Mucosa of descending colon (tissue), 3 donors: ENCODE data around the gene UBR2. TPM values are rescaled to one million over a fixed set of nuclear protein-coding genes. Genes with fewer than 3 reads are reported as not detected.
"Not testable (repeated sequence)": the region's sequence is repeated elsewhere in the genome, so short reads cannot be mapped to it uniquely, and the experiment has no call there.

Source experiments
- ATAC-seq: fragments of 200-7000 bp; cut with Tn5 transposase; one replicate; pipeline ENCODE4 v1.9.1; 2020; ENCODE audit warnings: mild to moderate bottlenecking, moderate library complexity
- DNase-seq, 3 donors: peaks; one replicate each; pipeline ENCODE4 v3.0.0-alpha.2; 2020
- H3K36me3 ChIP-seq: fragments of 200-600 bp; one replicate; pipeline ENCODE4 v1.8.0; 2021; ENCODE audit warnings: low read depth, mild to moderate bottlenecking
- H3K4me1 ChIP-seq: fragments of 200-600 bp; one replicate; pipeline ENCODE4 v1.8.0; 2021; ENCODE audit warnings: low read depth, mild to moderate bottlenecking
- H3K4me3 ChIP-seq: fragments of 200-600 bp; one replicate; pipeline ENCODE4 v1.8.0; 2021; ENCODE audit warnings: mild to moderate bottlenecking
- H3K9me3 ChIP-seq: fragments of 200-600 bp; one replicate; pipeline ENCODE4 v1.8.0; 2021; ENCODE audit warnings: mild to moderate bottlenecking
- CTCF ChIP-seq: fragments of 200-600 bp; IDR thresholded peaks from one replicate; pipeline ENCODE4 v1.8.0; 2022; ENCODE audit warnings: antibody characterized with exemption, mild to moderate bottlenecking
- intact Hi-C, 2 donors: fragments of 100-400 bp; cut with DNase I in 1 of 2; cut with micrococcal nuclease in 1 of 2; formaldehyde crosslinking; loops; one replicate each; pipeline versions ENCODE4 v1.11.0 to v1.11.1; 2022; cut with DNase I, micrococcal nuclease
- total RNA-seq, 3 donors: library from RNA; stranded (reverse); fragmentation: NEBNext Ultra II Directional in 2 of 3; extraction: Animal tissue kit (Norgen Biotek cat#: 25700) in 2 of 3; gene quantifications; one replicate each; pipeline versions ENCODE4 v1.2.1 to v1.2.4, GENCODE V29; 2021 to 2023
- donor health status: DM: no; HTN: no; CAD: no; lungs with moderate emphysema.
- donor health status: DM: no; HTN: no; CAD: no.
- donor health status: DM: no; HTN: yes; CAD: no.

Gene UBR2
- total RNA-seq, 3 donors from 2014 or later: 41.2 to 53.1 (median 49.6) TPM

GRCh38 chr6:42572523-42572922 is 8.7 kb downstream of the UBR2 start:
- intact Hi-C loops: no loop called here
- DNase-seq: no peak
- ATAC-seq: peak; percentile 55
- H3K36me3 ChIP-seq: no peaks in the 10 kb centered on the region
- H3K9me3 ChIP-seq: no peaks in the 10 kb centered on the region
- no peak overlapping the region for H3K4me3 ChIP-seq
- peaks cover 18% of the 10 kb centered on the region for H3K4me1 ChIP-seq
- TF ChIP-seq CTCF: no peak

- H3K4me3 ChIP-seq, intact Hi-C loops, H3K36me3 ChIP-seq, ATAC-seq, DNase-seq, H3K4me1 ChIP-seq, H3K9me3 ChIP-seq: not testable (repeated sequence)
Measured at GRCh38 chr6:42576538-42576937, 12.7 kb downstream of the UBR2 start.

GRCh38 chr6:42598300-42598699 is 34.5 kb downstream of the UBR2 start:
- no peaks in the 10 kb centered on the region for H3K9me3 ChIP-seq
- no peak overlapping the region for H3K4me3 ChIP-seq
- DNase-seq (no peak), ATAC-seq (no peak)
- no peaks in the 10 kb centered on the region for H3K36me3 ChIP-seq
- H3K4me1 ChIP-seq: no peaks in the 10 kb centered on the region
- intact Hi-C loops: no loop called here
- no peak for TF ChIP-seq CTCF

GRCh38 chr6:42599558-42599957 is 35.7 kb downstream of the UBR2 start:
- no peaks in the 10 kb centered on the region for H3K4me1 ChIP-seq
- intact Hi-C loops: no loop called here

GRCh38 chr6:42604150-42604549 is 40.3 kb downstream of the UBR2 start:
- DNase-seq (no peak), ATAC-seq (no peak)
- Histone ChIP-seq H3K4me3 (no peak overlapping the region), H3K4me1 (no peaks in the 10 kb centered on the region), H3K9me3 (no peaks in the 10 kb centered on the region), H3K36me3 (no peaks in the 10 kb centered on the region)
- intact Hi-C loops: no loop called here
- TF ChIP-seq CTCF: no peak

More at GRCh38 chr6:42599558-42599957, 35.7 kb downstream of the UBR2 start:
- TF ChIP-seq CTCF: no peak
- DNase-seq (no peak), ATAC-seq (no peak)
- no peaks in the 10 kb centered on the region for H3K9me3 ChIP-seq
- H3K4me3 ChIP-seq: no peak overlapping the region
- H3K36me3 ChIP-seq: no peaks in the 10 kb centered on the region

GRCh38 chr6:42604699-42605098 is 40.9 kb downstream of the UBR2 start:
- intact Hi-C loops, H3K4me3 ChIP-seq, H3K9me3 ChIP-seq, DNase-seq, ATAC-seq, H3K36me3 ChIP-seq, H3K4me1 ChIP-seq: not testable (repeated sequence)

- no peaks in the 10 kb centered on the region for H3K4me1 ChIP-seq
- TF ChIP-seq CTCF: no peak
- no peak overlapping the region for H3K4me3 ChIP-seq
- H3K9me3 ChIP-seq: no peaks in the 10 kb centered on the region
- ATAC-seq: no peak
- intact Hi-C loops: no loop called here
- no peak for DNase-seq
- H3K36me3 ChIP-seq: no peaks in the 10 kb centered on the region
Measured at GRCh38 chr6:42610416-42610815, 46.6 kb downstream of the UBR2 start.
